CD4-positive, alpha-beta T cell treated with Interleukin-4 for 4 hours (primary cell): Measurements from ENCODE around the gene FTCDNL1.

Experiments used
- DNase-seq: peaks from one replicate; pipeline ENCODE4 v3.0.0-alpha.2; 2020

The FTCDNL1 gene

GRCh38 chr2:199738727-199739412 lies 112.1 kb downstream of the FTCDNL1 start:
- no peak for DNase-seq

- DNase-seq: no peak
These were observed 116.3 kb downstream of the FTCDNL1 start for GRCh38 chr2:199734651-199735050.

GRCh38 chr2:199734011-199734410 lies 117.0 kb downstream of the FTCDNL1 start:
- no peak for DNase-seq

- no peak for DNase-seq
These were observed 123.2 kb downstream of the FTCDNL1 start for GRCh38 chr2:199727801-199728200.

GRCh38 chr2:199727306-199727705 lies 123.7 kb downstream of the FTCDNL1 start:
- DNase-seq: no peak

DNA sequence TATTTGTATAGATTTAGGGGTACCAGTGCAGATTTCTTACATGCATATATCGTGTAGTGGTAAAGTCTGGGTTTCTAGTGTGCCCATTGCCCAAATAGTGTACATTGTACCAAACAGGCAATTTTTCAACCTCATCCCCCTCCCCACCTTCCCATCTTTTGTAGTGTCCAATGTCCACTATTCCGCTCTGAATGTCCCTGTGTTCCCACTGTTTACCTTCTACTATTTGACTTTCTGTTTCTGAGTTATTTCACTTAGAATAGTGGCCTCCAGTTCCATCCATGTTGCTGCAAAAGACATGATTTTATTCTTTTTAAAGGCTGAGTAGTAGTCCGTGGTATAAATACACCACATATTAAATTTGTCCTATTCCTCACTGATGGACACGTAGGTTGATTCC lies 132.9 kb downstream of the FTCDNL1 start:
- DNase-seq: no peak

DNA sequence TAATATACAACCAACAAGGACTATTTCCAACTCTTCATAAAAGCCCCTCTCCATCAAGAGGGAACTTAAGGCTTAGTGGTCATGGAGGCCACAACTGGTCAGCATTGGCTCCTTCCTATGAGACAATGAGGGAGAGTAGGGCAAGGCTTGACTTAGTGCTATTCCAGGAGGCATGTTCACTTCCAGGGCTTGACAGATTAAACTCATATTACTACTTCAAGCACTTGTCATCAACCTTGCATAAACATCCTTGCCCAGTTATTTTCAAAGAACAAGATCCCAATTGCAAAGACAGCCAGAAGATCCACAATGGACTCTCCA lies 133.4 kb downstream of the FTCDNL1 start:
- no peak for DNase-seq

DNA sequence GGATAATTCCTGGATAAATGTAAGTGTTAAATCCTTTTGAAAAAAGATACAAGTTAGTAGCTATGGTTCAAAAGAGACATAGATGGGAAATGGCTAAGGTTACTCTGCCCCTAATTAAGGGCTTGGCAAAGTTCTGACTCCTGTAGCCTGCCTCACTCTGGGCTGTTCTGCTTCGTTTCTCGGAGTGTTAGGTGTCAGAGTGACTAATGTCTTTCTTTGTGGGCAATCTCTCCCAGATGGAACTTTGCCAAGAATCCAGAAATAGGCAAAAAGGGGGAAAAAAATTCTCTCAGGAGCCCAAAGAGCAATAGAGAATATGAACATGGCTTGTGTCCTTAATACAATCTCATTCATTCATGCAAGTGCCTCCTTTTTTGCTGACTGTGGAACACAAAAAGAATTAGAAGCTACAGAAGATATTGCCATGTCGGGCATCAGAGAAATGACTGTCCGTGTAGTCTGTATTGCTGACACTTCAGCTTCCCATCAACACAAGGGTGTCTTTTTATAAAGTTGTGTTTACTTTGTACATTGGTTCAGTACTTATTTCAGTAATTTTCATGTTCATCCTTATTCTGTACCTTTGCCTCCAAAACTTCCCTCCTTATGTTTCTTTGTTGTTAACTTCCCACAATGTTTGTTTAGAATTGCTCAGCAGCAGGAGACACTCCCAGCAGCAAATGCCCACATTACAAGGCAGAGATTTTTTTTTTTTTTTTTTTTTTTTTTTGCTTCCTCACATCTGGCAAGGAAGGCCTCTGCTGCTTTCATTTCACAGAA lies 134.0 kb downstream of the FTCDNL1 start:
- DNase-seq: no peak

DNA sequence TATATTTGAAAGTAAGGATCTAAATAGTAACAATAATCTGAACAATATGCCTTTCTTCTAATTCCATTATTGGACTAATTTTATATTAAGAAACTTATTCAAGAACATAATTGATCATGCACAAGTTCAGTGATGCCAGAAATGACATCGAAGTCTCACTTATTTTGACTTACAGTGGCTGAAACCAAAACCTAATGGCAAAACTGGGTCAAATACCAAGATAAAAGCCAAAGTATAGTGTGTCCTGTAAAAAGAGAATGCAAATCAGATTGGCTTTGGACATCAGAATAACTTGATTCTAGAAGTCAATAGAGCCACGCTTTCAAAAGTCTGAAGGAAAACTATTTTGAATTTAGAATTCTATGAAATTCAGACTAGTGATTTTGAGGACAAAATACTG lies 137.2 kb downstream of the FTCDNL1 start:
- DNase-seq: no peak

GRCh38 chr2:199710551-199710950 lies 140.4 kb downstream of the FTCDNL1 start:
- DNase-seq: no peak
